GM18502 (cell line): ENCODE data around the gene LARP4B.

Experiments used
- ATAC-seq: cut with Tn5 transposase; IDR thresholded peaks from one replicate; pipeline ENCODE4 v1.9.1; 2021; ENCODE audit warnings: mild to moderate bottlenecking; ENCODE audit not compliant: unreplicated experiment, poor library complexity

The LARP4B gene

GRCh38 chr10:842795-843194 lies 88.7 kb downstream of the LARP4B start:
- ATAC-seq = no peak

GRCh38 chr10:841535-841934 lies 90.0 kb downstream of the LARP4B start:
- ATAC-seq = no peak

GRCh38 chr10:839550-840205 lies 91.8 kb downstream of the LARP4B start:
- no peak for ATAC-seq

- no peak for ATAC-seq
These were observed 94.7 kb downstream of the LARP4B start for GRCh38 chr10:836782-837181.

GRCh38 chr10:834493-834892 lies 97.0 kb downstream of the LARP4B start:
- no peak for ATAC-seq

GRCh38 chr10:829241-829640 lies 102.3 kb downstream of the LARP4B start:
- ATAC-seq = no peak

GRCh38 chr10:828191-828590 lies 103.3 kb downstream of the LARP4B start:
- no peak for ATAC-seq

- no peak for ATAC-seq
These were observed 106.6 kb downstream of the LARP4B start for GRCh38 chr10:824946-825345.

GRCh38 chr10:824497-824896 lies 107.0 kb downstream of the LARP4B start:
- no peak for ATAC-seq

- ATAC-seq = peak; percentile 45
These were observed 108.7 kb downstream of the LARP4B start for GRCh38 chr10:822661-823367.

- ATAC-seq = no peak
These were observed 109.3 kb downstream of the LARP4B start for GRCh38 chr10:822197-822596.

- no peak for ATAC-seq
These were observed 110.2 kb downstream of the LARP4B start for GRCh38 chr10:821322-821721.

GRCh38 chr10:819816-820215 lies 111.7 kb downstream of the LARP4B start:
- ATAC-seq = no peak

- no peak for ATAC-seq
These were observed 112.2 kb downstream of the LARP4B start for GRCh38 chr10:819326-819725.

GRCh38 chr10:818526-819220 lies 112.8 kb downstream of the LARP4B start:
- ATAC-seq = no peak

GRCh38 chr10:818010-818409 lies 113.5 kb downstream of the LARP4B start:
- ATAC-seq = no peak

GRCh38 chr10:817371-817770 lies 114.1 kb downstream of the LARP4B start:
- no peak for ATAC-seq

- no peak for ATAC-seq
These were observed 114.5 kb downstream of the LARP4B start for GRCh38 chr10:816958-817357.

- no peak for ATAC-seq
These were observed 115.4 kb downstream of the LARP4B start for GRCh38 chr10:816091-816477.

- ATAC-seq = no peak
These were observed 116.0 kb downstream of the LARP4B start for GRCh38 chr10:815338-816090.
